ENCODE measurements around the gene NTRK1.

- TF ChIP-seq, protein P1, sequence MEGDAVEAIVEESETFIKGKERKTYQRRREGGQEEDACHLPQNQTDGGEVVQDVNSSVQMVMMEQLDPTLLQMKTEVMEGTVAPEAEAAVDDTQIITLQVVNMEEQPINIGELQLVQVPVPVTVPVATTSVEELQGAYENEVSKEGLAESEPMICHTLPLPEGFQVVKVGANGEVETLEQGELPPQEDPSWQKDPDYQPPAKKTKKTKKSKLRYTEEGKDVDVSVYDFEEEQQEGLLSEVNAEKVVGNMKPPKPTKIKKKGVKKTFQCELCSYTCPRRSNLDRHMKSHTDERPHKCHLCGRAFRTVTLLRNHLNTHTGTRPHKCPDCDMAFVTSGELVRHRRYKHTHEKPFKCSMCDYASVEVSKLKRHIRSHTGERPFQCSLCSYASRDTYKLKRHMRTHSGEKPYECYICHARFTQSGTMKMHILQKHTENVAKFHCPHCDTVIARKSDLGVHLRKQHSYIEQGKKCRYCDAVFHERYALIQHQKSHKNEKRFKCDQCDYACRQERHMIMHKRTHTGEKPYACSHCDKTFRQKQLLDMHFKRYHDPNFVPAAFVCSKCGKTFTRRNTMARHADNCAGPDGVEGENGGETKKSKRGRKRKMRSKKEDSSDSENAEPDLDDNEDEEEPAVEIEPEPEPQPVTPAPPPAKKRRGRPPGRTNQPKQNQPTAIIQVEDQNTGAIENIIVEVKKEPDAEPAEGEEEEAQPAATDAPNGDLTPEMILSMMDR (IDR thresholded peaks at IDR 0.05): no peak
- TF ChIP-seq POLR2A (IDR thresholded peaks at IDR 0.05) (no peak), POLR2AphosphoS5 (IDR thresholded peaks at IDR 0.05) (no peak), EP300 (IDR thresholded peaks at IDR 0.05) (no peak)
Observed at GRCh38 chr1:156840898-156841279, 19.8 kb upstream of the NTRK1 start.

Measured in stomach (tissue), 4 donors.